GM19455 (cell line): ENCODE results near the gene PLCL1.

Experiments
- ATAC-seq: cut with Tn5 transposase; IDR thresholded peaks from one replicate; pipeline ENCODE4 v1.9.1; 2021; ENCODE audit not compliant: unreplicated experiment

Gene PLCL1

DNA sequence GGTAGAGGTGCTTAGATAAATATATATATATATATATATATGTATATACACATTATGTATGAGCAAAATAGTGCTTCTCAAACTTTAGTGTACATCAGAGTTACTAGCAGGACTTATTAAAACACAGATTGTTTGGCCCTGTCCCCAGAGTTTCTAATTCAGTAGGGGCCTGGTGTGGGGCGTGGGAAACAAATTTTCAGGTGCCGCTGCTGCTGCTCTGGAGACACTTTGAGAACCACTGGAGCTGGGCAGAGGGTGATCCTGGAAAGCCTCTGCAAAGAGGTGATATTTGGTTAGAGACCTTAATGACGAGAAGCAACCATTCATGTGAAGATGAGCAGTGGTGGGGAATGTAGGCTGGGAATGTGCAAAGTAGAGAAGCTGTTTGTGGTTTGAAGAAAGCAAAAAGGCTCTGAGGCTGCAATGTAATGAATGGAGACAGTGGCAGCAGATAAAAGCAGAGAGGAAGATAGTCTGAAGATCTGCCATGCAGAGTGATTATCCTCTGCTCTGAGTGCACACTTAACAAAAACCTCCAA, 142.9 kb downstream of the PLCL1 start:
- no peak for ATAC-seq

DNA sequence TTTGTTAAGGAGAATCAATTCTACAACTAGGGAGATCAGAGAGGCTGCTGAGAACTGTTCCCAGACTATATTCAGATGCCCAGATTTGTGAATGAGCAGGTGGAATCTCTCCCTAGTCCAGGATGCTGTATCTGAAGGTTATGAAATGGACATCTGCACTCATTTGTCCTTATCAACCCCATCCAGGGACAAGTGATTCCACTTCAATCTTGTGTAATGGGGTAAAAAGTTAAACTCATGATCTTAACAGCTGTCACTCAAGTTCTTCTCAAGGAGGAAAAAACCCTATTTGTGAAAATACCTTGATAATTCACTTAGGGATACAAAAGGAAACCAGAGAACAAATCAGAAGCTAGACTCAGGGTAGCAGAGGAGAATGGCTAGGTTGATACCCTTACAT, 144.8 kb downstream of the PLCL1 start:
- ATAC-seq: no peak

DNA sequence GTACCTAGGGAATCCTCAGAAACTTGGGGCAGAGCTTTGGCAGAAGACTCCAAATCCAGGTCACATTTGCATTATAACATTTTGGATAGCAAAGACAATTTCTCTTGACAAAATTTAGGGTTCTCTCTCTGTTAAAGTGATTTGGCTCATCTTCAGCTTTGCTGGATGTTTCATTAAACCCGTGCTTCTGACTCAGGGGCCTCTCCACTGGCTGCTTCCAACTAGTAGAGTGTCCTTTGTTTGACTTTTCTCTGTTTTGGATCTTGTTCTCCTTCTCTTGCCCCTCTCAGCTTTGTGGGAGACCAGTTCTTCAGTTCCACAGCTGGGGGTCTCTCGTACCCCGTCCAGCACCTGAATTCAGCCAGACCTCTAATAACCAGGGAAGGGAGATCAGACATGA, 145.6 kb downstream of the PLCL1 start:
- ATAC-seq: no peak

DNA sequence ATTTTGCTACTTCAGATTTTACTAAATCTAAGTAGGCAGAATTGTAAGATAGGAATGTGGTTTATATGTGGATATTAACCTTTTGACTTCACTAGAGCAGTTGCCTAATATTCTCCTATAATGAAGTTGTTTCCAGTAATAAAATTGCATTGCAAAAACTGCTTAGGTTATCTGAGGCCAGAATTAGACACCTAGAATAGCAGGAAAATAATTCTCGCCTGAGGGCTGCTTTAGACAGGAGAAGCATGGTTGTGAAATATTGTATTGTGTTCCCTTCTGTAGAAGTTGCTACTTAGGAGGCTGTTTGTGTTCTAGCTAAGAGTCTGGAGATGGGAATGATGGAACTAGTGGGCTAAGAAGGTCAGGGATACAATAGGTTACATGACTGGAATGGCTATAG, 146.3 kb downstream of the PLCL1 start:
- no peak for ATAC-seq

DNA sequence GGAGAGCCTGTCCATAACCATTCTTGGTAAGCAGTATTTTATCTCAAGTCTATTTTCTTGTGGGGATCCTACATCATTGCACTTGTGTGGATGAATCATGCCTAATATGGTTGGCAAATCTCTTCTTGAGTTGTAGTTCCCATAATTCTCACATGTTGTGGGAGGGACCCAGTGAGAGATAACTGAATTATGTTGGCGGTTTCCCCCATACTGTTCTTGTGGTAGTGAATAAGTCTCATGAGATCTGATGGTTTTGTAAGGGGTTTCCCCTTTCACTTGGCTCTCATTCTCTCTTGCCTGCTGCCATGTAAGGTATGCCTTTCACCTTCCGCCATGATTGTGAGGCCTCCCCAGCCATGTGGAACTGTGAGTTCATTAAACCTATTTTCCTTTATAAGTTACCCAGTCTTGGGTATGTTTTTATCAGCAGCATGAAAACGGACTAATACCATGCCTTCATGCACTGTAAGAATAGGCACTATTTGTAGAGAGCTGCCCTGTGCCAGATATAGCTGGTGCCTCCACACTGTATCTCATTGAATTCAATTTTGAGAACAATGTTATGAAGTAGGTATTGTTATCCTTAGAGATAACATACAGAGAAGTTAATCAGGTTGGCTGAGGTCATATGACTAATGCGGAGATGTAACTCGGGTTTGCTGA, 148.3 kb downstream of the PLCL1 start:
- no peak for ATAC-seq

DNA sequence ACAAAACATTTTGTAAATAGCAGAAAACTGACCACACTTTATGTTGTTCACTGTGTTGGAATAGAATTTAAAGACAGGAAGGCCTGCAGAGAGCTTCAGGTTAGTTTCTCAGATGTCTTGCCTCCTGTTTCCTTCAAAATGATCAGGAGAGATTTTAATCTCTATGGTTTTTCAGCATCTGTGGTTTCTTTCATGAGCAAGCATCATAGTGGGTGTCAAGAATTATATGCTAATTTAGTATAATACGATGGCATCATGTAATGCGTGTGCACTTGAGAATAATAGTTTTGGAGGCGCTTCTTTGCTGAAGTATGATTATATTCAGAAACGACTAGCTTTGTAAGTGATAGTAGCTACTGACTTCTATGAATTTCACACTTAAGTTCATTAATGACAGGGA, 149.9 kb downstream of the PLCL1 start:
- ATAC-seq: no peak

DNA sequence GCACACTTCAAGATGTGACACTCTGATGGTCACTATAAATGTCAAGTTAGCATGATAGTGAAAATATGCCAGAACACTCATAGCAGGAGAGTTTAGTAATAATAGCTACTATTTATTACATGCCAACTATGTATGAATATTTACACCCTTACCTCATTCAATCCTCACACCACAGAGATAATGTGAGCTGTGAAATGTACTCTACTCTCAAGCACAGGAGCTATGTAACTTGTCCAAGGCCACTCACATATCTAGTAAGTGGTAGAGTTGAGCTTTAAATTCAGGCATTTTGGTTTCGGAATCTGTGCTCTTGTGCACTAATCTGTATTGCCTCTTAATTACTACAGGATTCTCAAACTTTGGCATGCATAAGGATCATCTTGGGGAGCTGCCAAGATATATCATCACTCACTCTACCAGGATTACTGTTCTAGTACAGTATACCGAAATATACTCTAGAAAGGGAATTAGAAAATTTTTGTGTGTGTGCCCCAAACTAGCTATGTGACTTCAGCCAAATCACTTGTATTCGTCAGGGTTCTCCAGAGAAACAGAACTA, 154.3 kb downstream of the PLCL1 start:
- ATAC-seq: no peak

DNA sequence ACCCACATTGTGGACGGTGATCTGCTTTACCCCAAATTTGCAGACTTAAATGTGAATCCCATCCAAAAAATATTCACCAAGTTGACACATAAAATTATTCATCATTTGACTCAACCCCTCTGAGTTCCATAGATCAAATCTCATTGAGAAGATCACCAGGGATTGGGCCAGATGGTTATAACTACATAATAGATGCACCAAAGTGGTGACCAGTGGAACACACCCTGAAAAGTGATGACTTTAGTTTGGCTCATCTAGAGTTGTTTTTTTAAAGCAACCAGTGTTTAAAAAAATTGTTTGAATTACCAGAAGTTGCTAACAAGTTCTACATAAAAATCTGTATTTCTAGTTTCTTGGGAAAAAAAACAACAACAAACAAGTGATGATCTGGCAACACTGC, 155.0 kb downstream of the PLCL1 start:
- no peak for ATAC-seq

DNA sequence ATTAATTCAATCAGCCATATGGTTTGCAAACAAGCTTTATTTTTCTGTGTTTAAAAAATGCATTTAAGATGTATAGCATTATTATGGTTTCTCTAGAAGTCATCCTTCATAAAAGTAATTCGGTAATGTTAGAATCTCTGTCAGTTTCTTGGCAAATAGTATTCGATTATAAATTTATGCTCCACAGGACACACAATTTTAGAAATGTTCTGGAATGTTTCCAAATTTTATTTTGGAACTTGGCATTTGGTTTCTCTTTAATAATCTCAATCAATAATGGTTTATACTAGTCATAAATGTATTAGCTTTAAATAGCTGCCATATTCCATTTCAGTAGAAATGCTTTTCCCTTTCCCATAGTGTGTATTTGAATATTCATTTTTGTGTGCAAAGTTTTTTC, 156.4 kb downstream of the PLCL1 start:
- no peak for ATAC-seq

DNA sequence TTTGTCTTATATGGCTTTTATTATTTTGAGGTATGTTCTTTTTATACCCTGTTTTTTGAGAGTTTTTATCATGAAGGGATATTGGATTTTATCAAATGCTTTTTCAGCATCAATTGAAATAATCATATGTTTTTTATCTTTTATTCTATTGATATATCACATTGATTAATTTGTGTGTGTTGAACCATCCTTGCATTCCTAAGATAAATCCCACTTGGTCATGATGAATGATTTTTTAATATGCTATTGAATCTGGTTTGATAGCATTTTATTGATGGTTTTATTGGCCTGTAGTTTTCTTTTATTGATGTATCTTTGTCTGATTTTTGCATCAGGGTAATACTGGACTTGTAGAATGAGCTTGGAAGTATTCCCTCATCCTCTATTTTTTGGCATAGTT, 160.3 kb downstream of the PLCL1 start:
- ATAC-seq: no peak

DNA sequence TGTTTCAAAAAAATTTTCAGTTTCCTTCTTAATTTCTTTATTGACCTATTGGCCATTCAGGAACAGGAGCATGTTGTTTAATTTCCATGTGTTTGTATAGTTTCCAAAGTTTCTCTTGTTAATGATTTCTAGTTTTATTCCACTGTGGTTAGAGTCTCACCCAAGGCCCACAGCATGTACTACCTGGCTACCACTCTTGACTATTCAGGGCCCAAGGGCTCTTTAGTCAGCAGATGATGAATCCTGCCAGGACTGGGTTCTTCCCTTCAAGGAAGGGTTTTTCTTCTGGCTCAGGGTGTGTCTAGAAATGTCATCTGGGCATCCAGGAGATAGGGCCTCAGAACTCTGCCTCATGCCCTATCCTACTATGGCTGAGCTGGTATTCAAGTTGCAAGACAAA, 161.4 kb downstream of the PLCL1 start:
- ATAC-seq: no peak

DNA sequence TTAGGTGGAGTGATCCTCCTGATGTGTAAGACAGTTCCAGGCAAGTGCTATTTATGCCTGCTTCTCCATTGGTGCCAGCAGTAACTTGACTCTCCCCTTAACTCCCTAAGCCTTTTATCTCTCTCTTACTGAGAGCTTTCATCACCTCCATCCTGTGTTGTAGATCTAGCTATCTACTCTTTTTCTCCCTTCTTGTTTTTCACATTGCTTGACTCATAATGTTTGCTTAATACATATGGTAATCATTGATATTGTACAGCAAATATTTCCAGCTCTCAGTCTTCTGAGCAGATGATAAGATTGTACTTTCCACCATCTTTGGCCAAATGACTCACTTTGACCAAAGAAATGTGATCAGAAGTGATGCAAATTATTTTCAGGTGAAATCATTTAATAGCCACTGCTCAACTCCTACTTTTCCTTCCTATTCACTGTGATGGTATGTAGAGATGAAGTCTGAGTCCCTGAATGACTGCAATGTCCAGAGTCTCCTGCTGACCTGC, 165.0 kb downstream of the PLCL1 start:
- ATAC-seq: no peak

DNA sequence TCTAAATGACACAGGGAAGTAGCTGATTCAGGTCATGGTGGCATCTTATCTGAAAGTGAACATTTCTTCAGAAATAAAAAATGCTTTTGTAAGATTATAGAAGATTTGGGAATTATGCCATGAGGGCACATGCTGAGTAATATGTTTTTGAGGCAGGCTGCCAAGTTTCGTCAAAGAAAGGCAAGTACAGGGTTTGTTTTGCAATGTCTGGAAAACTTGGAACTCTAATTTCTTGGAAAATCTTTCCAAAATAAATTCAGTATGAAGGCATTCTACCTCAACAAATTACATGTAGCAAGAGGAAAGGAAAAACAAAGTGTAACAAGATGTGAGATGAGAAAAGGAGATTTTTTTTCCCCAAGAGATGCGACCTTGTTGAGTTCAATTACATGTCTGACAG, 167.7 kb downstream of the PLCL1 start:
- ATAC-seq: no peak

DNA sequence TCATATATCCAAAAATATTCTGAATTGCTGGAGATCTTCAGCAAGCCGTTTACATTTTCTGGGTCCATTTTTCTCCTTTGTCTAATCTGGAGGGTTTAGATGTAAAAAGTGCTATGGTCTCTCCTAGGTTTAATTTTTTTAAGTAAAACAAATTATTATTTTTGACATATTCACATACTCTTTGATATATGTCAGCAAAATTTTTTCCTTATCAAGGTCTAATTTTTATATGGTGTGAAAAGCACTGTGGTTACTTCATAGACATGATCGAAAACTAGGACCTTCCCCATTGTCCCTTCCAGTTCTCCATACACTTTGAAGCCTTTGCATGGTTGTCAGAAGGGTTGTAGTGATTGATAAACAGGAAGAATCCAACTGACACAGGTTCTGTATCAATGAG, 168.2 kb downstream of the PLCL1 start:
- no peak for ATAC-seq

DNA sequence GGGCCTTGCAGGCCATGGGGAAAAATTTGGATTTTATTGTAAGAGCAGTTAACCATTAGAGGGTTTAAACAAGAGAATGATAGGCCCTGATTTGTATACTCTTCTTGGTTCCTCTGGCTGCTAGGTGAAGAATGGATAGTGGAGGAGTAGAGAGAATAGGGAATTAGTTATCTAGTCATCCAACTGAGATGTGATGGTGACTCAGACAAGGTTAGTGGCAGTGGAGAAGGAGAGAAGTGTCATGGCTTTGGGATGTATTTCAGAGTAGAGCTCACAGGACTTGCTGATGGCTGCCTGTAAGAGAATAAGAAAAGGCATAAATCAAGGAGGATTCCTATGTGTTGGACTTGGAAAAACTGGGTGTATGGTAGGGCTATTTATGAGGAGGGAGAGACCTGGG, 169.4 kb downstream of the PLCL1 start:
- no peak for ATAC-seq

DNA sequence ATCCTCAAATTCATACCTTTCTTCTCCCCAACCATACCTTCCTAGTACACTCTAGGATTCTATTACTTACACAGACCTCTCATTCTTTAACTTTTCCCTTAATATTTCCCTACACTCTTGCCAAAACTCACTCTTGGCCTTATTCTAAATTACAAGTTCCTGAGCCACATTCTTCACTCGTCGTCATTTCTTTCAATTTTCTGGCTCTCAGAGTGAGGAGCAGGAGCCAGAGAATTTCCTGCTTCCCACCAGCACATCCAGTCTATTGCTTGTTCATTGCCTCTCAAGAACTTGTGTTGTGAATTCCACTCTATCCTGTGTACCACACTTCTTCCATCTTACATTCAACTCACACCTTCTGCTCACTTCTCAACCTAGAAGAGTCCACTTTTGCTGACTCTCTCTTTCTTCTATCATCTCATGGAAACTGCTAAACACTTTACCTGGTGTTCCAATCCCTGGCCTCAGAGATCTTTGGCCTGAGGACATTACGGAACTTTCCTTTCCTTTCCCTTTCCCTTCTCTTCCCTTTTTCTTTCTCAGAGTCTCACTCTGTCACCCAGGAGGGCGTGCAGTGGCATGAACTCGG, 171.6 kb downstream of the PLCL1 start:
- no peak for ATAC-seq

DNA sequence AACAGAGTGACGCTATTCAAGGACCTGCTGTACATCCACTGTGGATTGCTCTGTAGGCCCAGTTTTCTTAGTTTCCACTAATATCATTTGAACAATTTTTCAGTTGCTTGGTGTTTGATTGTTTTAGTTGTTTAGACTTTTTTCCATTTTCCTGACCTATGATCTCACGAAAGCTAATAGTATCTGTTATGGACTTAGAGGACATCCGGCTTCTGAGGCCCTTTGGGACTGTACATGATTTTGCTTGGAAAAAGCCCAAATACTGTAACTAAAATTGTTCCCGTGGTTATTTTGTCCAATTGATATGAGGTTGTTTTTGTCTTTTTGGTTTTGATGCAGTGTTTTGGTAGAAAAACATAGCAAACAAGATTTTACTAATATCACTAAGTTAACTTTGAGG, 174.6 kb downstream of the PLCL1 start:
- ATAC-seq: no peak

DNA sequence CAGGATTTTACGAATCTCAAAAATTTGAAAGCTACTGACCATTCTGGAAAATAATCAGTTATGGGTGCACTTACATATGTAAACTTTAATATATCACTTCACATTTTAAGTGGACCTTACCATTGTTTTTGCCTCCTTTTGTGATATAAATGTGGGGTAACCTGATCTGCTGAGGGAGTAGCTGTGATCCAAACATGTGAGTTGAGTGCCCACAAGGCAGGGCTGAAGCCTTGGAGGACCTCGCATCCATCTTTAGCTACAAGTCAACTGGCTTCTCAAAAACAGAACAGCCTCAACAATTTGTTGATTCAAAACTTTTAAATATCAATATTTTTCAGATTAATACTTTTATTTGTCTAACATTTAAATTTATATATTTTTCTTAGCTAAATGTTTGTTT, 178.2 kb downstream of the PLCL1 start:
- ATAC-seq: no peak

DNA sequence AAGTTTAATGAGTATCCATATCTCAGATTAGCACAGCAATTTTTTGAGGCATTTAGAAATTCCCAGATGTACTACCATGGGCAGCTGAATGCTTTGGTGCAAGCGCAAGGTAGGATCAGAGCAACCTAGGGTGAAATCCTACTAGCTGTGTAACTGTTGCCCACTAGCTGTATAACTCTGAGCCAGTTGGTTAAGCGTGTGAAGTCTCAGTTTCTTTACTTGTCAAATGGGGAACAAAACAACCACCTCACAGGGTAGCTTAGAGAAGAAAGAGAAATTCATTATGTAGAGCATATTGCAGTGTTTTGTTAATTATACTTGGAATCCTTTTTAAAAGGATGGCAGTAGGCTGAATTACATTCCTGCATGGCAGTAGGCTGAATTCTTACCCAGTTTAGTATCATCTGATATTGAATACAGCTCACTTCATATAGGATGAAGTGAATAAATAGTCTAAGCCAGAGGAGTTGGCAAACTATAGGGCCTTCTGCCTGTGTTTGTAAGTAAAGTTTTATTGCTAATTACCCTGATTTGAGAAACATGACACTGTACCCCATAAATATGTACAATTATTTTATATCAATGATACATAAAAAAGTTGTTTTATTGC, 180.7 kb downstream of the PLCL1 start:
- no peak for ATAC-seq

DNA sequence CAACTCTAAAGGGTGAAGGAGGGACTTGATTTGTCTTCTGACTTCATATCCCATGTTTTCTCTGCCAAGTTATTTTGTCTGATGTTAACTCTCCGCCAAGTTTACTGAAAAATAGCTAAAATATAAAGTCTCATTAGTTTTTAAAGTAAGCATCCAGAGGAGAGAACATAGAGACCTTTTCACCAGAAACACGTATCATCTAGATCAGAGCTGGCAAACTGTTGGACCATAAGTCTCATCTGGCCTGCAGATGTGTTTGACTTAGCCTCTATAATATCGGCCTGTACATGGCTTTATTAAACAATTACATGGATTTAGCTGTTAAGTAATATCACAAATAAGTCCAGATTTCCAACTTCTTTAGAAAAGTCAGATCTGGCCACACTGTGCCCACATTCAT, 182.6 kb downstream of the PLCL1 start:
- ATAC-seq: no peak

DNA sequence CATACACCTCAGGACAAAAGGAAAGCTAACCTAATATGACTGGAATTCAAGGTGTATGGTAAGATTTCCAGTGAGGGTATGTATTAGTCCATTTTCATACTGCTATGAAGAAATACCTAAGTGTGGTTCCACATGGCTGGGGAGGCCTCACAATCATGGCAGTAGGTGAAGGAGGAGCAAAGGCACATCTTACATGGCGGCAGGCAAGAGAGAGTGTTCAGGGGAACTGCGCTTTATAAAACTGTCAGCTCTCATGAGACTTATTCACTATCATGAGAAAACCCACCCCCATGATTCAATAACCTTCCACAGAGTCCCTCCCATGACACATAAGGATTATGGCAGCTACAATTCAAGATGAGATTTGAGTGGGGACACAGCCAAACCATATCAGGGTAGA, 186.0 kb downstream of the PLCL1 start:
- ATAC-seq: no peak

DNA sequence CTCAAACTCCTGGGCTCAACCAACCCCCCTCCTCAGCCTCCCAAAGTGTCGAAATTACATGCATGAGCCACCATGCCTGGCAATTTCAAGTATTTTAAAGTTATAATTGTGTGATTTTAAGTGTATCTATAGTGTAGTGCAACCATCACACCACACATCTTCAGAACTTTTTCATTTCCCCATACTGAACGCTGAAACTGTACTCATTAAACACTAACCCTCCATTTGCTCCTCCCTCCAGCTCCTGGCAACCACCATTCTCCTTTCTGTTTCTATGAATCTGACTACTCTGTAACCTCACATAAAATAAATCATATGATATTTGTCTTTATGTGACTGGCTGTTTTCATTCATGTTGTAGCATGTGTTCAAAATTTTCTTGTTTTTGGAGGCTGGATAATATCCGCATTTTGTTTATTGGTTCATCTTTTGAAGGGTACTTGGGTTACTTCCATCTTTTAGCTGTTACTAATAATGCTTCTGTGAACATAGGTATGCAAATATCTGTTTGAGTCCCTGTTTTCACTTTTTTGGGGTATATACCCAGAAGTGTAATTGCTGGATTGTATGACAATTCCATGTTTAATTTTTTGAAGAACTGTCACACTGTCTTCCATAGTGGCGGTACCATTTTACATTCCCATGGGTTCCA, 188.2 kb downstream of the PLCL1 start:
- ATAC-seq: peak; percentile 80
